Thyroid gland (tissue), 4 donors: ENCODE results near the gene MOGAT1. TPM values are rescaled to one million over a fixed set of nuclear protein-coding genes. Genes with fewer than 3 reads are reported as not detected.

Experiments used
- DNase-seq, 2 donors: peaks; one replicate each; pipeline ENCODE4 v3.0.0-alpha.2; 2019
- H3K27ac ChIP-seq, 3 donors: fragments of 200-600 bp; sonication (generic); 1 replicate in 2 of 3; 2 replicates in 1 of 3; pipeline ENCODE4 v1.5.1; 2016 to 2019; ENCODE audit warnings: mild to moderate bottlenecking in 1 of 3, moderate library complexity in 1 of 3
- H3K27me3 ChIP-seq: fragments of 200-600 bp; sonication (generic); one replicate; pipeline ENCODE4 v1.5.1; 2019
- H3K36me3 ChIP-seq, 2 donors: fragments of 200-600 bp; sonication (generic); one replicate each; pipeline ENCODE4 v1.5.1; 2016 to 2019
- H3K4me1 ChIP-seq, 2 donors: fragments of 200-600 bp; sonication (generic); one replicate each; pipeline ENCODE4 v1.5.1; 2017 to 2019
- H3K4me3 ChIP-seq, 3 donors: fragments of 200-600 bp; sonication (generic); replicated peaks in 1 of 3; 1 replicate in 2 of 3; 2 replicates in 1 of 3; pipeline ENCODE4 v1.5.1; 2016; ENCODE audit warnings: mild to moderate bottlenecking in 1 of 3
- H3K9me3 ChIP-seq: fragments of 200-600 bp; sonication (generic); one replicate; pipeline ENCODE4 v1.5.1; 2017
- POLR2A ChIP-seq, 2 donors: fragments of 450-650 bp; IDR thresholded peaks; one replicate each; pipeline ENCODE4 v1.6.1; 2017; ENCODE audit warnings: antibody characterized with exemption in 2 of 2, mild to moderate bottlenecking in 2 of 2, moderate library complexity in 1 of 2
- WGBS, 2 donors: methylation state at CpG; one replicate each; pipeline ENCODE4 v1.1.5; 2017; 5-methylcytosine and 5-hydroxymethylcytosine counted together
- intact Hi-C: fragments of 100-400 bp; cut with DNase I; formaldehyde crosslinking; loops from one replicate; pipeline ENCODE4 v1.15.1; 2023
- total RNA-seq, 4 donors: library from RNA; depleted of rRNA; stranded (reverse); fragments of >200 nt; gene quantifications; one replicate each; pipeline ENCODE4 v1.2.3, GENCODE V29; 2016
- TF ChIP-seq, protein P1 (sequence below), 6 experiments: fragments of 200-600 bp in 3 of 6; fragments of 450-650 bp in 3 of 6; sonication (generic) in 3 of 6; IDR thresholded peaks; one replicate each; pipeline ENCODE4 v1.5.1; 2016 to 2019; ENCODE audit warnings: antibody characterized with exemption in 6 of 6, mild to moderate bottlenecking in 2 of 6, inconsistent platforms in 1 of 6, moderate library complexity in 1 of 6

Gene MOGAT1
- total RNA-seq, 4 donors from 2014 or later, result not detected

DNA sequence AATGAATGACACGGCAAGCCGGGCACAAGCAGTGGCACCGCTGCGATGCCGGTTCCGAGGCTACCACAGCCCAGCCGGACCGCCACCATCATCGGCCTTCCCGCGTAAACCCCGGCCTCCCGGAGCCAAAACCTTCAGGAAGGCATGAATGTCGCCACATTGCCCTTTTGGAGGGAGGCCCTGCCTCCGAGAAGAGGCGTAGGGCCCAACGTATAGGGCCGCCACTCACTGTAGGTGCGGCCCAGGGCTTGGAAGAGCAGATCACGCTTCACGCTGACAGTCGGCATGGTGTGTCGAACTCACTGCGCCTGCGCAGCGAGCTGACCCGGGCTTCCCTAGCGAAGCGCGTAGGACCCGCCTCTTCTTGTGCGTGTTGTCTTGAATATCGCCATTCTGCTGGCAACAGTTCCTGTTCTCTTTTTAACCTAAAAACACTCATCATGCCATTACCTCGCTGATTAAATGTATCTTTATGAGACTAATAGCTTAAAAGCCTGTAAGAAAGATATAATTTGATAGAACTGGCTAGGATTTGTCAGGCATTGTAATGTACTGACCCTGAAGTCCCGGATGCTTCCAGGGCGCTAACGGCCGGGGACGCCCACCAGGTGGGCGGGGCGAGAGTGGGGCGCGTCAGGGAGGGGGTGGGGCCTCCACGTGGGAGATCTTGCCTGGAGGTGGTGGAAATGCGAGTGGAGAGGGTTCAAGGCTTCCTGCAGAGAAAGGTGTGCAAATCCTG is 15.5 kb upstream of the MOGAT1 start, which contains the start of gene FARSB:
FARSB (minus strand) TSS at position 306 of the 739 bp plus-strand sequence; CDS start at position 287, 19 bp downstream.
- Histone ChIP-seq H3K36me3 (no peaks in the 10 kb centered on the region), H3K4me3 (peak within 1 kb of the TSS; percentile 76 to 99 (median 82)), H3K9me3 (no peaks in the 10 kb centered on the region), H3K4me1 (peaks cover 14 to 15% of the 10 kb centered on the region in 2 donors), H3K27me3 (no peaks in the 10 kb centered on the region), H3K27ac (peak within 1 kb of the TSS; percentile 72 to 99 (median 89))
- DNase-seq, result peak; percentile 96 to 97
- WGBS, 2 donors, result 0 to 1% methylated on average over 27 to 33 of the region's 45 CpGs
- intact Hi-C loops, result no loop called here
- peak in 1 of 2 donors; percentile 56 for TF ChIP-seq POLR2A (IDR thresholded peaks at IDR 0.05)
- TF ChIP-seq, protein P1, sequence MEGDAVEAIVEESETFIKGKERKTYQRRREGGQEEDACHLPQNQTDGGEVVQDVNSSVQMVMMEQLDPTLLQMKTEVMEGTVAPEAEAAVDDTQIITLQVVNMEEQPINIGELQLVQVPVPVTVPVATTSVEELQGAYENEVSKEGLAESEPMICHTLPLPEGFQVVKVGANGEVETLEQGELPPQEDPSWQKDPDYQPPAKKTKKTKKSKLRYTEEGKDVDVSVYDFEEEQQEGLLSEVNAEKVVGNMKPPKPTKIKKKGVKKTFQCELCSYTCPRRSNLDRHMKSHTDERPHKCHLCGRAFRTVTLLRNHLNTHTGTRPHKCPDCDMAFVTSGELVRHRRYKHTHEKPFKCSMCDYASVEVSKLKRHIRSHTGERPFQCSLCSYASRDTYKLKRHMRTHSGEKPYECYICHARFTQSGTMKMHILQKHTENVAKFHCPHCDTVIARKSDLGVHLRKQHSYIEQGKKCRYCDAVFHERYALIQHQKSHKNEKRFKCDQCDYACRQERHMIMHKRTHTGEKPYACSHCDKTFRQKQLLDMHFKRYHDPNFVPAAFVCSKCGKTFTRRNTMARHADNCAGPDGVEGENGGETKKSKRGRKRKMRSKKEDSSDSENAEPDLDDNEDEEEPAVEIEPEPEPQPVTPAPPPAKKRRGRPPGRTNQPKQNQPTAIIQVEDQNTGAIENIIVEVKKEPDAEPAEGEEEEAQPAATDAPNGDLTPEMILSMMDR (IDR thresholded peaks at IDR 0.05), result peak in 1 of 6 experiments; percentile 18

DNA sequence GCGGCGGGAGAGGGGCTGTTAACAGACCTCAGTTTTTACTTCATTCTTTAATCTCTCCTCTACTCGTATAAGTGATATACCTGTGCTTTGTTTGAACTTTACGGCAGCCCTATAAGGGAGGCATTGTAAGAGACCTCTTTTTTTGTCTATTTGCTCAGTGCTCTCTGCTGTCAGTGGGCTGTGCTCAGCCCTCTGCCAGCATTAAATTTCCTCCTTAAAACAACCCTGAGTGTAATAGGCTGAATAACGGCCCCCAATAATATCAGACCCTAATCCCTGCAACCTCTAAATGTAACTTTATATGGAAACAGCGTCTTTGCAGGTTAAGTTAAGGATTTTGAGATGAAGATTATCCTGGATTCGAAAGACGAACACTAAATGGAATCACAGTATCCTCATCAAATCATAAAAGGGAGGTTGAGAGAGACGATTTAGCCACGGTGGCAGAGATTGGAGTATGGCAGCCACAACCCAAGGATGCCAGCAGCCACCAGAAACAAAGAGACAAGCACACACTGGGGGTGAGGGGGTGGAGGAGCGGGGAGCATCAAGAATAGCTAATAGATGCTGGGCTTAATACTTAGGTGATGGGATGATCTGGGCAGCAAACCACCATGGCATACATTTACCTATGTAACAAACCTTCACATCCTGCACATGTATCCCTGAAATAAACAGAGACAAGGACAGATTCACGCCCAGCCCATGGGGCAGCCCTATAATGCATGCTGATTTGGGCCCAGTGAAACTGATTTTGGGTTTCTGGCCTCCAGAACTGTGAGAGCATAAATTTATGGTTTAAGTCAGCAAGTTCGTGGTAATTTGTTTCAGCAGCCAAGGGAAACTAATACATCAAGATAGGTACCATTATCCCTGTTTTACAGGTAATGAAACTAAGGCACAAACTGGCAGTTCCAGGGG is 14.7 kb upstream of the MOGAT1 start:
- Histone ChIP-seq H3K36me3 (no peaks in the 10 kb centered on the region), H3K9me3 (no peaks in the 10 kb centered on the region), H3K4me1 (peaks cover 14 to 15% of the 10 kb centered on the region in 2 donors), H3K27me3 (no peaks in the 10 kb centered on the region), H3K27ac (peak overlapping the region in 1 of 3 donors; percentile 89), H3K4me3 (peak overlapping the region; percentile 3 to 82 (median 20))
- TF ChIP-seq, protein P1 (IDR thresholded peaks at IDR 0.05), result no peak
- no peak for TF ChIP-seq POLR2A (IDR thresholded peaks at IDR 0.05)
- DNase-seq, result peak in 1 of 2 donors; percentile 8
- intact Hi-C loops, result no loop called here
- 22 to 24% methylated on average over 13 of the region's 13 CpGs for WGBS, 2 donors

DNA sequence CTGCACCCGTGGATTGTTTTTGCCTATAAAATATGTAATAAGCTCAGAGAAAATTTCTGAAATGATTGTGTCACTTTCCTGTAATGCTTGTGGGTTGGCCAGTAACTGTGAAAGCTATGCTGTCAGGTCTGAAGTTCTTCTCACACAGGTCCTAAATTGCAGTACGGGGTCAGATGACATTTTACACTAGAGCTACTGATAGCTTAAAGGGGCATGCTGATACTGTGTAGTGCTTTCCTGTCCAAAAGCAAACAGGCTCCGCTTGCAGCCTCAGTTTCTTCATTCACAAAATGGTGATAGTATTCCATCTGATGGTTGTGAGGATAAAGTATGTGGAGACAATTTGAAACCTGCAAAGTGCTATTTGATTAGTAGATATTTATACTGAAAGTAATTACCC is 8.0 kb upstream of the MOGAT1 start:
- Histone ChIP-seq H3K4me3 (no peak overlapping the region), H3K27me3 (no peaks in the 10 kb centered on the region), H3K36me3 (no peaks in the 10 kb centered on the region), H3K27ac (no peak overlapping the region), H3K9me3 (no peaks in the 10 kb centered on the region), H3K4me1 (no peaks in the 10 kb centered on the region)
- WGBS, 2 donors, result 83% methylated on average over 3 of the region's 3 CpGs
- no peak for TF ChIP-seq POLR2A (IDR thresholded peaks at IDR 0.05)
- TF ChIP-seq, protein P1 (IDR thresholded peaks at IDR 0.05), result no peak
- no peak for DNase-seq
- intact Hi-C loops, result no loop called here

DNA sequence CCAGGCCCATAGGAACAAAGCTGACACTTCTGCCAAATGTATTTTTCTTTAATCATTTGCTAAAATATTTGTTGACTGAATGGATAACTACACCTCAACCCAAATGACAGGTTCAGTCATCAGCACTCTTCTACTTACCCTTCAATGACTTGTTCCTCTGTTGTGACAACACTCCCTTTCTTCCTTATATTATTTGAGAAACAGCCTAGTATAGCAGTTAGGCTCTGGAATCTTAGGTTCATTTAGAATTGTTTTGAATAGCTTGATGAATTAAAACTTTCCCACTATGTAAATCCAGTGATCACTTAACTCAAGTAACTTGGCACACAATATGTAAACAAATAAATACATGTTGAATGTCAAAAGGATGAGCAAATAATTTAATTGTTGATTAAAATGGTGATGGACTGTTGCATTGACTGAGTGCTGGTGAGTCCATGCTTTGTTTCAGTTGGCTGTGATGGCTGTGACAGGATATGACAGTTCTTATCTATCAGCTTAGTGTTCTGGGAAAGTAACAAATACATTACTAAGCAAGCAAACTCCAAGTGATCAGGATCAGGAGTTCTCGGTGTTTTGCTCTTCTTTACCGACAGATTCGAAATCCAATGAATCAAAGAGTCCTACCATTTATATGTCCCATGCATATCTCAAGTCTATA is 2.8 kb upstream of the MOGAT1 start:
- peaks cover 4 to 8% of the 10 kb centered on the region in 2 donors for H3K4me1 ChIP-seq
- no peaks in the 10 kb centered on the region for H3K36me3 ChIP-seq
- H3K4me3 ChIP-seq, result no peak overlapping the region
- TF ChIP-seq POLR2A (IDR thresholded peaks at IDR 0.05), result no peak
- TF ChIP-seq, protein P1 (IDR thresholded peaks at IDR 0.05), result no peak
- no peaks in the 10 kb centered on the region for H3K27me3 ChIP-seq
- no peak for DNase-seq
- H3K27ac ChIP-seq, result no peak overlapping the region
- intact Hi-C loops, result no loop called here
- no peaks in the 10 kb centered on the region for H3K9me3 ChIP-seq
- 96 to 99% methylated on average over 3 of the region's 3 CpGs for WGBS, 2 donors
